Muscle layer of duodenum (tissue), 2 donors: ENCODE results near the gene MRPS23.

Experiments
- H3K27ac ChIP-seq: one replicate; pipeline ENCODE4 v1.7.0; 2013; ENCODE audit warnings: mild to moderate bottlenecking, low read length
- H3K27me3 ChIP-seq: one replicate; pipeline ENCODE4 v1.7.0; 2013; ENCODE audit warnings: low read depth, mild to moderate bottlenecking, control low read depth, low read length
- H3K36me3 ChIP-seq, 2 donors: one replicate each; pipeline ENCODE4 v1.7.0; 2013; ENCODE audit warnings: low read length in 2 of 2, control low read depth in 1 of 2, mild to moderate bottlenecking in 1 of 2; ENCODE audit not compliant: insufficient read depth in 2 of 2, control insufficient read depth in 1 of 2
- H3K4me1 ChIP-seq, 2 donors: one replicate each; pipeline ENCODE4 v1.7.0; 2013; ENCODE audit warnings: low read length in 2 of 2, mild to moderate bottlenecking in 2 of 2, control low read depth in 1 of 2, moderate library complexity in 1 of 2; ENCODE audit not compliant: insufficient read depth in 2 of 2, control insufficient read depth in 1 of 2
- H3K4me3 ChIP-seq, 2 donors: one replicate each; pipeline ENCODE4 v1.7.0; 2013; ENCODE audit warnings: low read length in 2 of 2, low read depth in 1 of 2, mild to moderate bottlenecking in 1 of 2
- H3K9me3 ChIP-seq, 2 donors: one replicate each; pipeline ENCODE4 v1.7.0; 2013; ENCODE audit warnings: low read length in 2 of 2, control low read depth in 1 of 2, mild to moderate bottlenecking in 1 of 2; ENCODE audit not compliant: control insufficient read depth in 1 of 2
- donor health status: healthy.

MRPS23 gene

GRCh38 chr17:57809879-57810278 lies 40.0 kb downstream of the MRPS23 start:
- H3K9me3 ChIP-seq, result no peaks in the 10 kb centered on the region
- H3K4me3 ChIP-seq, result no peak overlapping the region
- peaks cover 0 to 16% of the 10 kb centered on the region in 2 donors for H3K4me1 ChIP-seq
- H3K27ac ChIP-seq, result no peak overlapping the region
- H3K36me3 ChIP-seq, result no peaks in the 10 kb centered on the region
- no peaks in the 10 kb centered on the region for H3K27me3 ChIP-seq

GRCh38 chr17:57808882-57809281 lies 41.0 kb downstream of the MRPS23 start:
- no peak overlapping the region for H3K4me3 ChIP-seq

GRCh38 chr17:57806167-57806830 lies 43.5 kb downstream of the MRPS23 start:
- no peaks in the 10 kb centered on the region for H3K36me3 ChIP-seq
- peaks cover 0 to 2% of the 10 kb centered on the region in 2 donors for H3K9me3 ChIP-seq
- H3K4me1 ChIP-seq, result peaks cover 0 to 10% of the 10 kb centered on the region in 2 donors
- H3K27me3 ChIP-seq, result no peaks in the 10 kb centered on the region
- no peak overlapping the region for H3K4me3 ChIP-seq
- H3K27ac ChIP-seq, result no peak overlapping the region

More at GRCh38 chr17:57808882-57809281, 41.0 kb downstream of the MRPS23 start:
- Histone ChIP-seq H3K4me1 (peaks cover 0 to 16% of the 10 kb centered on the region in 2 donors), H3K9me3 (no peaks in the 10 kb centered on the region), H3K27me3 (no peaks in the 10 kb centered on the region), H3K36me3 (no peaks in the 10 kb centered on the region), H3K27ac (no peak overlapping the region)

- peaks cover 0 to 8% of the 10 kb centered on the region in 2 donors for H3K9me3 ChIP-seq
- no peak overlapping the region for H3K4me3 ChIP-seq
- H3K4me1 ChIP-seq, result no peaks in the 10 kb centered on the region
- H3K27ac ChIP-seq, result no peak overlapping the region
- no peaks in the 10 kb centered on the region for H3K36me3 ChIP-seq
- H3K27me3 ChIP-seq, result no peaks in the 10 kb centered on the region
Observed at GRCh38 chr17:57803021-57803420, 46.8 kb downstream of the MRPS23 start.

GRCh38 chr17:57801044-57801711 lies 48.7 kb downstream of the MRPS23 start:
- no peaks in the 10 kb centered on the region for H3K4me1 ChIP-seq
- H3K27me3 ChIP-seq, result no peaks in the 10 kb centered on the region
- peaks cover 0 to 8% of the 10 kb centered on the region in 2 donors for H3K9me3 ChIP-seq
- H3K36me3 ChIP-seq, result no peaks in the 10 kb centered on the region
- H3K4me3 ChIP-seq, result no peak overlapping the region
- H3K27ac ChIP-seq, result no peak overlapping the region

GRCh38 chr17:57794841-57795240 lies 55.0 kb downstream of the MRPS23 start:
- Histone ChIP-seq H3K4me3 (no peak overlapping the region), H3K9me3 (no peaks in the 10 kb centered on the region), H3K27me3 (no peaks in the 10 kb centered on the region), H3K4me1 (no peaks in the 10 kb centered on the region), H3K27ac (no peak overlapping the region), H3K36me3 (no peaks in the 10 kb centered on the region)

- no peak overlapping the region for H3K4me3 ChIP-seq
- no peaks in the 10 kb centered on the region for H3K9me3 ChIP-seq
- H3K4me1 ChIP-seq, result no peaks in the 10 kb centered on the region
- H3K27ac ChIP-seq, result no peak overlapping the region
- H3K36me3 ChIP-seq, result no peaks in the 10 kb centered on the region
- H3K27me3 ChIP-seq, result no peaks in the 10 kb centered on the region
Observed at GRCh38 chr17:57788725-57789124, 61.1 kb downstream of the MRPS23 start.

- H3K4me1 ChIP-seq, result peaks cover 0 to 23% of the 10 kb centered on the region in 2 donors
- H3K27ac ChIP-seq, result no peak overlapping the region
- no peaks in the 10 kb centered on the region for H3K36me3 ChIP-seq
- H3K9me3 ChIP-seq, result no peaks in the 10 kb centered on the region
- no peak overlapping the region for H3K4me3 ChIP-seq
- no peaks in the 10 kb centered on the region for H3K27me3 ChIP-seq
Observed at GRCh38 chr17:57785022-57785421, 64.8 kb downstream of the MRPS23 start.
